HepG2 (cell line): ENCODE results near the gene BBC3. TPM values are rescaled to one million over a fixed set of nuclear protein-coding genes. Genes with fewer than 3 reads are reported as not detected.
A peak's percentile ranks its signal among the peaks of the same experiment; 100 is the strongest.

Experiments
- ATF1 ChIP-seq: IDR thresholded peaks from 2 replicates; pipeline ENCODE4 v1.6.1; 2016; ENCODE audit warnings: mild to moderate bottlenecking, control low read depth
- CEBPB ChIP-seq: IDR thresholded peaks from 2 replicates; pipeline ENCODE4 v1.6.1; 2011; ENCODE audit warnings: low read depth, low read length, improper control_type of control experiment, borderline replicate concordance
- CHD2 ChIP-seq: IDR thresholded peaks from 2 replicates; pipeline ENCODE4 v1.6.1; 2011; ENCODE audit warnings: low read depth, low read length, improper control_type of control experiment
- CHD4 ChIP-seq: fragments of 200-600 bp; sonication (generic); IDR thresholded peaks from 2 replicates; pipeline ENCODE4 v1.7.0; 2017; ENCODE audit warnings: mild to moderate bottlenecking, low read length, borderline replicate concordance
- HOXA9 ChIP-seq: sonication (generic); formaldehyde crosslinking; IDR thresholded peaks from 2 replicates; pipeline ENCODE4 v1.8.1; 2022; ENCODE audit warnings: missing genetic modification reagents, mild to moderate bottlenecking, moderate library complexity, borderline replicate concordance
- NR2F6 ChIP-seq, 2 experiments: IDR thresholded peaks; 2 replicates each; pipeline ENCODE4 v1.6.1; 2016; ENCODE audit warnings: antibody characterized with exemption in 1 of 2, mild to moderate bottlenecking in 1 of 2
- PCBP1 ChIP-seq: fragments of 200-400 bp; formaldehyde crosslinking; IDR thresholded peaks from 2 replicates; pipeline ENCODE4 v1.6.1; 2017; ENCODE audit warnings: mild to moderate bottlenecking, low read depth, low read length, borderline replicate concordance
- RBM22 ChIP-seq: fragments of 200-400 bp; formaldehyde crosslinking; optimal IDR thresholded peaks from 2 replicates; pipeline ENCODE3; 2017; ENCODE audit warnings: mild to moderate bottlenecking, low read length, moderate library complexity
- RFX5 ChIP-seq: IDR thresholded peaks from 2 replicates; pipeline ENCODE4 v1.6.1; 2011; ENCODE audit warnings: low read depth, low read length, improper control_type of control experiment
- TEAD3 ChIP-seq: optimal IDR thresholded peaks from 2 replicates; pipeline ENCODE3; 2016; ENCODE audit warnings: borderline replicate concordance
- ZNF121 ChIP-seq: sonication (generic); formaldehyde crosslinking; IDR thresholded peaks from 2 replicates; pipeline ENCODE4 v1.5.0; 2020; ENCODE audit warnings: mild to moderate bottlenecking, missing genetic modification reagents
- ZNF234 ChIP-seq: sonication (generic); formaldehyde crosslinking; conservative IDR thresholded peaks from 2 replicates; pipeline ENCODE4 v1.5.1; 2020; ENCODE audit warnings: mild to moderate bottlenecking, missing genetic modification reagents
- ZNF329 ChIP-seq: sonication (generic); formaldehyde crosslinking; IDR thresholded peaks from 2 replicates; pipeline ENCODE4 v1.9.0; 2021; ENCODE audit warnings: low read depth, mild to moderate bottlenecking, missing genetic modification reagents
- ZNF34 ChIP-seq: sonication (generic); formaldehyde crosslinking; IDR thresholded peaks from 2 replicates; pipeline ENCODE4 v1.4.0; 2020; ENCODE audit warnings: mild to moderate bottlenecking, missing genetic modification reagents, borderline replicate concordance
- ZNF432 ChIP-seq: sonication (generic); formaldehyde crosslinking; IDR thresholded peaks from 2 replicates; pipeline ENCODE4 v1.5.0; 2020; ENCODE audit warnings: missing genetic modification reagents, mild to moderate bottlenecking, borderline replicate concordance
- ZNF501 ChIP-seq: sonication (generic); formaldehyde crosslinking; IDR thresholded peaks from 2 replicates; pipeline ENCODE4 v1.5.1; 2020; ENCODE audit warnings: mild to moderate bottlenecking, moderate library complexity, missing genetic modification reagents
- ZNF510 ChIP-seq: sonication (generic); formaldehyde crosslinking; IDR thresholded peaks from 2 replicates; pipeline ENCODE4 v1.4.0; 2020; ENCODE audit warnings: low read depth, mild to moderate bottlenecking, missing genetic modification reagents
- ZNF558 ChIP-seq: sonication (generic); formaldehyde crosslinking; IDR thresholded peaks from 2 replicates; pipeline ENCODE4 v1.9.0; 2022; ENCODE audit warnings: mild to moderate bottlenecking, missing genetic modification reagents, borderline replicate concordance
- ZNF660 ChIP-seq: sonication (generic); formaldehyde crosslinking; IDR thresholded peaks from 2 replicates; pipeline ENCODE4 v1.5.1; 2020; ENCODE audit warnings: mild to moderate bottlenecking, low read depth, missing genetic modification reagents, borderline replicate concordance
- polyA plus RNA-seq, 8 experiments: library from polyadenylated mRNA; depleted of rRNA in 3 of 8; stranded (reverse) in 7 of 8; unstranded in 1 of 8; fragments of >200 nt; fragmentation: Illumina TruSeq in 4 of 8; extraction: Trizol in 4 of 8; gene quantifications; 2 replicates each; pipeline versions ENCODE4 v1.2.1 to v1.2.3, GENCODE V29; 2011 to 2016; ENCODE audit warnings: low read depth in 4 of 8, missing spikeins in 1 of 8, mixed read lengths in 1 of 8; ENCODE audit not compliant: insufficient read depth in 1 of 8
- total RNA-seq, 5 experiments: library from RNA; depleted of rRNA; stranded (reverse); fragments of >200 nt; fragmentation: Illumina TruSeq; extraction: Trizol; gene quantifications; 2 replicates each; pipeline ENCODE4 v1.2.3, GENCODE V29; 2016; ENCODE audit warnings: low read depth in 1 of 5
- TF ChIP-seq, protein P1 (sequence below): sonication (generic); formaldehyde crosslinking; IDR thresholded peaks from 2 replicates; pipeline ENCODE4 v1.8.1; 2022; ENCODE audit warnings: low read depth, mild to moderate bottlenecking, missing genetic modification reagents
- TF ChIP-seq, protein P2 (sequence below): sonication (generic); formaldehyde crosslinking; IDR thresholded peaks from 2 replicates; pipeline ENCODE4 v1.5.1; 2020; ENCODE audit warnings: mild to moderate bottlenecking, missing genetic modification reagents, borderline replicate concordance

BBC3 gene
- total and polyA plus RNA-seq, 2 of the 13 experiments (the other 11 are each of a cell fraction or from before 2014, with no cell fraction given) = 6.1 to 8.8 TPM

DNA sequence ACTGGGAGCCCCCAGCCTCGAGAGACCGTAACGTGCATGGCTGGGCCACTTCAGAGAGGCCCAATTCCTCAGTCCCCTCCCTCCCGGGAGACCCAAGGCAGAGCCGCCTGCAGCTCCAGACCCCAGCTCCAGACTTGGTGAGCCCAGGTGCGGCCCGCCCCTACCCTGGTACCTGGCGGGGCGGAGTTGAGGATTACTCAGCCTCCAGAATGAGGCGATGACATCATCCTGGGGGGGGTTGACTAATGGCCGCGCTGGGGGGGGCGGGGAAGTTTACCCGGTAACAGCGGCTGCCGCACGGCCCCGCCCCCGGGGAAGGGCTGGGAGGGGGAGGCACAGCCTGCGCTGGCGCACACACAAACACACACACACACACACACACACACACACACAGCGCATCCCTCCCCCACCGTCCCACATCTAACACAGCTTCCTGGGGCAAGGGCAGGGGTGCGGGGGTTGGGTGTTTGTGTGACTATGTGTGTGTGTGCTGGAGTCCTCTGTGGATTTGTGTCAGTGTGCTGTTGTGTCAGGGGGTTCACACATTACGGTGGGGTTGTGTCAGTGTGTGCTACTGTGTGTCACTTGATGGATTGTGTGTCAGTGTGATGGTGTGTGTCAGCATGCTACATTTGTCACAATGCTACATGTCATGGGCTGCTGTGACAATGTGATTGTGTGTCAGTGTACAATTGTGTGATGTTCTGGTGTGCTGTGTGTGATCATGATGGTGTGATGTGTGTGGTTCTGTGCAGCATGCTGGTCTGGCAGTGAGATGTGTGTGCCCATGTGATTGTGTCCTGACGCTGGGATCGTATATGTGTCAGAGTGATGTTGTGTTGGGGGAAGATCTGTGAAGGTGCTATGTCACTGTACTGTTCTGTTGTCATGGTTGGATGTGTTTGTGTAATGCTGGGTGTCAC is 10.3 kb upstream of the BBC3 start (continued):
- TF ChIP-seq HOXA9 (CRISPR knock-in tag) (peak; percentile 77; the same call in 1 of the 2 replicates), ZNF234 (CRISPR knock-in tag) (no peak), CEBPB (0 out of 2 replicates have a peak, but pooled peaks have one; percentile 2), ZNF329 (CRISPR knock-in tag) (no peak), RBM22 (no peak), ZNF34 (CRISPR knock-in tag) (no peak), NR2F6 (IDR thresholded peaks at IDR 0.05) (no peak), NR2F6 (CRISPR knock-in tag; IDR thresholded peaks at IDR 0.05) (no peak), PCBP1 (no peak), TEAD3 (CRISPR knock-in tag) (peak; percentile 51), ZNF501 (CRISPR knock-in tag) (no peak), ZNF558 (CRISPR knock-in tag) (no peak), CHD4 (peak; percentile 78), ZNF510 (peak; percentile 54; the same call in 1 of the 2 replicates), ZNF432 (no peak), CHD2 (no peak), ZNF121 (CRISPR knock-in tag) (no peak), ATF1 (CRISPR knock-in tag) (no peak), RFX5 (peak; percentile 93), ZNF660 (no peak)
- TF ChIP-seq, protein P1, sequence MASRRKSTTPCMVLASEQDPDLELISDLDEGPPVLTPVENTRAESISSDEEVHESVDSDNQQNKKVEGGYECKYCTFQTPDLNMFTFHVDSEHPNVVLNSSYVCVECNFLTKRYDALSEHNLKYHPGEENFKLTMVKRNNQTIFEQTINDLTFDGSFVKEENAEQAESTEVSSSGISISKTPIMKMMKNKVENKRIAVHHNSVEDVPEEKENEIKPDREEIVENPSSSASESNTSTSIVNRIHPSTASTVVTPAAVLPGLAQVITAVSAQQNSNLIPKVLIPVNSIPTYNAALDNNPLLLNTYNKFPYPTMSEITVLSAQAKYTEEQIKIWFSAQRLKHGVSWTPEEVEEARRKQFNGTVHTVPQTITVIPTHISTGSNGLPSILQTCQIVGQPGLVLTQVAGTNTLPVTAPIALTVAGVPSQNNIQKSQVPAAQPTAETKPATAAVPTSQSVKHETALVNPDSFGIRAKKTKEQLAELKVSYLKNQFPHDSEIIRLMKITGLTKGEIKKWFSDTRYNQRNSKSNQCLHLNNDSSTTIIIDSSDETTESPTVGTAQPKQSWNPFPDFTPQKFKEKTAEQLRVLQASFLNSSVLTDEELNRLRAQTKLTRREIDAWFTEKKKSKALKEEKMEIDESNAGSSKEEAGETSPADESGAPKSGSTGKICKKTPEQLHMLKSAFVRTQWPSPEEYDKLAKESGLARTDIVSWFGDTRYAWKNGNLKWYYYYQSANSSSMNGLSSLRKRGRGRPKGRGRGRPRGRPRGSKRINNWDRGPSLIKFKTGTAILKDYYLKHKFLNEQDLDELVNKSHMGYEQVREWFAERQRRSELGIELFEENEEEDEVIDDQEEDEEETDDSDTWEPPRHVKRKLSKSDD (CRISPR knock-in tag) = 0 out of 2 replicates have a peak, but pooled peaks have one; percentile 0
- TF ChIP-seq, protein P2, sequence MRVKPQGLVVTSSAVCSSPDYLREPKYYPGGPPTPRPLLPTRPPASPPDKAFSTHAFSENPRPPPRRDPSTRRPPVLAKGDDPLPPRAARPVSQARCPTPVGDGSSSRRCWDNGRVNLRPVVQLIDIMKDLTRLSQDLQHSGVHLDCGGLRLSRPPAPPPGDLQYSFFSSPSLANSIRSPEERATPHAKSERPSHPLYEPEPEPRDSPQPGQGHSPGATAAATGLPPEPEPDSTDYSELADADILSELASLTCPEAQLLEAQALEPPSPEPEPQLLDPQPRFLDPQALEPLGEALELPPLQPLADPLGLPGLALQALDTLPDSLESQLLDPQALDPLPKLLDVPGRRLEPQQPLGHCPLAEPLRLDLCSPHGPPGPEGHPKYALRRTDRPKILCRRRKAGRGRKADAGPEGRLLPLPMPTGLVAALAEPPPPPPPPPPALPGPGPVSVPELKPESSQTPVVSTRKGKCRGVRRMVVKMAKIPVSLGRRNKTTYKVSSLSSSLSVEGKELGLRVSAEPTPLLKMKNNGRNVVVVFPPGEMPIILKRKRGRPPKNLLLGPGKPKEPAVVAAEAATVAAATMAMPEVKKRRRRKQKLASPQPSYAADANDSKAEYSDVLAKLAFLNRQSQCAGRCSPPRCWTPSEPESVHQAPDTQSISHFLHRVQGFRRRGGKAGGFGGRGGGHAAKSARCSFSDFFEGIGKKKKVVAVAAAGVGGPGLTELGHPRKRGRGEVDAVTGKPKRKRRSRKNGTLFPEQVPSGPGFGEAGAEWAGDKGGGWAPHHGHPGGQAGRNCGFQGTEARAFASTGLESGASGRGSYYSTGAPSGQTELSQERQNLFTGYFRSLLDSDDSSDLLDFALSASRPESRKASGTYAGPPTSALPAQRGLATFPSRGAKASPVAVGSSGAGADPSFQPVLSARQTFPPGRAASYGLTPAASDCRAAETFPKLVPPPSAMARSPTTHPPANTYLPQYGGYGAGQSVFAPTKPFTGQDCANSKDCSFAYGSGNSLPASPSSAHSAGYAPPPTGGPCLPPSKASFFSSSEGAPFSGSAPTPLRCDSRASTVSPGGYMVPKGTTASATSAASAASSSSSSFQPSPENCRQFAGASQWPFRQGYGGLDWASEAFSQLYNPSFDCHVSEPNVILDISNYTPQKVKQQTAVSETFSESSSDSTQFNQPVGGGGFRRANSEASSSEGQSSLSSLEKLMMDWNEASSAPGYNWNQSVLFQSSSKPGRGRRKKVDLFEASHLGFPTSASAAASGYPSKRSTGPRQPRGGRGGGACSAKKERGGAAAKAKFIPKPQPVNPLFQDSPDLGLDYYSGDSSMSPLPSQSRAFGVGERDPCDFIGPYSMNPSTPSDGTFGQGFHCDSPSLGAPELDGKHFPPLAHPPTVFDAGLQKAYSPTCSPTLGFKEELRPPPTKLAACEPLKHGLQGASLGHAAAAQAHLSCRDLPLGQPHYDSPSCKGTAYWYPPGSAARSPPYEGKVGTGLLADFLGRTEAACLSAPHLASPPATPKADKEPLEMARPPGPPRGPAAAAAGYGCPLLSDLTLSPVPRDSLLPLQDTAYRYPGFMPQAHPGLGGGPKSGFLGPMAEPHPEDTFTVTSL (CRISPR knock-in tag) = no peak
